ENCODE measurements around the gene EIF1AX.

Gene EIF1AX, protein sequence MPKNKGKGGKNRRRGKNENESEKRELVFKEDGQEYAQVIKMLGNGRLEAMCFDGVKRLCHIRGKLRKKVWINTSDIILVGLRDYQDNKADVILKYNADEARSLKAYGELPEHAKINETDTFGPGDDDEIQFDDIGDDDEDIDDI

DNA sequence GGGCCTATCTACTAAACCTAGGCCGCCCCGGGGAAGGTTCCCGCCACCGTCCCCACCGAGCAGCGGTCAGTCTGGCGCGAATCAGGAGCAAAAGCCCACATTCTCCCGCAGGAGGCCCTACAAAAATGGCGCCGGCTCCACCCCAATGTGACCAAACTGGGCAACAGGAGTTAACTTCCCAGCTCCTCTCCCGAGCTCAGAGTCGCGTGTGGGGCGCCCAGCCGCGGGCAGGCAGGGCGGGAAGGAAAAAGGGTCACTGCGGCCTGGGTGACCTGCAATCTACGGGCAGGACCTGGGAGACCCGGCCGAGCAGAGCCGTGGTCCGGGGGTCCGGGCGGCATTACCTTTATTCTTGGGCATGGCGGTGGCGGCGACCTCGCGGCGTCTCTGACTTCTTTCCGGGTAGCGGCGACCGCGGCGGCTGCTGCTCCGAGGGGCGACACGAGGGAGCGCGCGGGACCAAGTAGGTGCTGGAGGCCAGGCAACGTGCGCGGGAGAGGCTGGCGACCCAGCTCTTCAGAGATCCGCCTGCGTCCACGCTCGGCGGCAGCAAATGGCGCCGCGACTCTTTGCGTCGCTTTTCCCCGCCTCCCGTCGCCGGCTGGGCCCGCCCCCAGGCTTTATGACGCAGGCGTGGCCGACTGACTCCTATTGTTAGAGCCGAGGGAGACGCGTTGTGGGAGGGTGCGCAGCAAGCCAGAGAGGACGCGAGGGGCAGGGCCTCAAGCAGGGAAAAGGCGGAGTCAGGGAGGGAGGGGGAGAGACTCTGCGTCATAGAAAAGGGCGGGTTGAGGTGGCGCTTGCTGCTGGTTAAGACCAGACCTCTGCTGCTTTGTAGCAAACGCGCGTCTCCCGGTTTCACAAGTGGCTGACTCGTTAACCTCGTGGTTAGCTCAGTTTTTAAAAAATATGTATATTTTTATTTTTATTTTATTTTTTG lies at the start of gene EIF1AX:
TSS of gene EIF1AX (minus strand) at position 558 of the 940 bp plus-strand sequence. CDS start at position 360, 198 bp downstream.
- TF ChIP-seq, protein P1, sequence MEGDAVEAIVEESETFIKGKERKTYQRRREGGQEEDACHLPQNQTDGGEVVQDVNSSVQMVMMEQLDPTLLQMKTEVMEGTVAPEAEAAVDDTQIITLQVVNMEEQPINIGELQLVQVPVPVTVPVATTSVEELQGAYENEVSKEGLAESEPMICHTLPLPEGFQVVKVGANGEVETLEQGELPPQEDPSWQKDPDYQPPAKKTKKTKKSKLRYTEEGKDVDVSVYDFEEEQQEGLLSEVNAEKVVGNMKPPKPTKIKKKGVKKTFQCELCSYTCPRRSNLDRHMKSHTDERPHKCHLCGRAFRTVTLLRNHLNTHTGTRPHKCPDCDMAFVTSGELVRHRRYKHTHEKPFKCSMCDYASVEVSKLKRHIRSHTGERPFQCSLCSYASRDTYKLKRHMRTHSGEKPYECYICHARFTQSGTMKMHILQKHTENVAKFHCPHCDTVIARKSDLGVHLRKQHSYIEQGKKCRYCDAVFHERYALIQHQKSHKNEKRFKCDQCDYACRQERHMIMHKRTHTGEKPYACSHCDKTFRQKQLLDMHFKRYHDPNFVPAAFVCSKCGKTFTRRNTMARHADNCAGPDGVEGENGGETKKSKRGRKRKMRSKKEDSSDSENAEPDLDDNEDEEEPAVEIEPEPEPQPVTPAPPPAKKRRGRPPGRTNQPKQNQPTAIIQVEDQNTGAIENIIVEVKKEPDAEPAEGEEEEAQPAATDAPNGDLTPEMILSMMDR (IDR thresholded peaks at IDR 0.05) = no peak

DNA sequence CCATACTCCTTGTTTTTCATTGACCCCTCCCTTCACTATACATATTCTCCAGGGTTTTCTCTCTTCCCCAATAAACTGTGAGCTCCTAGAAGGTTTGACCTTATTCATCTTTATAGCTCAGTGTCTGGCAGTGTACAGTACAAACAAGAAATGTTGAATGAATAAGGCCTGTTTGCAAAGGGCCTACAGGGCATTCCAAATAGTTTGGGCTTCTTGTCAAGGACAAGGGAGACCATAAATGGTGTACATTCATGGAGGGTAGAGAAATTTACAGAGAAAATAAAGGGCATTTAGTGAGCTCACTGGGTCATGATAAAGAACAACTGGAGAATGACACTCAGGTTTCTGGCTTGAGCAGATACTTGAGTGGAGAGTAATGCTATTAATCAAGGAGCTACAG lies 47.5 kb upstream of the EIF1AX start:
- TF ChIP-seq, protein P1 (IDR thresholded peaks at IDR 0.05) = no peak

- TF ChIP-seq, protein P1 (IDR thresholded peaks at IDR 0.05) = no peak
These were observed 40.1 kb upstream of the EIF1AX start for GRCh38 chrX:20181598-20182329.

DNA sequence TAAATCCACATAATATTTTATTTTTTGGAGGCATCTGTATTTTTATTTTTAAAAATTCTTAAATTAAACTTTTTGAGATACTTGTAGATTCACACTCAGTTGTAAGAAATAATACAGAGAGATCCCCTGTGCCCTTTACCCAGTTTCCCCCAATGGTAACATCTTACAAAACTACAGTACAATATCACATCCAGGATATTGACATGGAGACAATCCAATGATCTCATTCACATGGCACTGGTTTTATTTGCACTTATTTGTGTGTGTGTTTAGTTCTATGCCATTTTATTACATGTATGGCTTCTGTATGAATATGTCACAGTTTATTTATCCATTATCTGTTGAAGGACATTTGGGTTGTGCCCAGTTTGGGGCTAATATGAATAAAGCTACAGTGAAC lies 35.5 kb upstream of the EIF1AX start:
- TF ChIP-seq, protein P1 (IDR thresholded peaks at IDR 0.05) = no peak

GRCh38 chrX:20173856-20174255 lies 32.2 kb upstream of the EIF1AX start:
- TF ChIP-seq, protein P1 (IDR thresholded peaks at IDR 0.05) = no peak

- TF ChIP-seq, protein P1 (IDR thresholded peaks at IDR 0.05) = no peak
These were observed 31.7 kb upstream of the EIF1AX start for GRCh38 chrX:20173313-20173712.

DNA sequence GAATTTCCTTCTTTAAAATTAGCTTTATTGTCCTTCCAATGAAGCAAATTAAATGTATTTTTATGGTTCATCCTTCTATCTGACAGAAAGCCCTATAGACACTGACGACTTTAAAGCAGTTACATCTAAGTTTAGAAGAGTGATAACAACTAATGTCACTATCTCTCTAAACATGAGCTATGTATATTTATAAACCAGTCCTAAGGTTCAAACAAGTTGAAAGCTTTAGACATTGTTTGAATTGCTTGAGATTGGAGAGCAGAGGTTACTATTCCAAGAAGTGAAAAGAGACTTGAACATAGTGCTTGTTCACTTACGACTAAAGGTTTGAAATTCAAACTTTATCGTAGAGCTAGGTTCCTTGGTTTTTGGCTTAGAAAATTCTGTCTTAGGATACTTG lies 30.2 kb upstream of the EIF1AX start:
- TF ChIP-seq, protein P1 (IDR thresholded peaks at IDR 0.05) = no peak

Data from LNCAP (cell line).